Activated naive CD8-positive, alpha-beta T cell treated with anti-CD3 and anti-CD28 coated beads, Interleukin-2, amount 10 ng/mL, durations not matched to agents 7 days and 5 days (primary cell): ENCODE measurements around the gene MGAT4C. TPM values are rescaled to one million over a fixed set of nuclear protein-coding genes. Genes with fewer than 3 reads are reported as not detected.
"Not testable (repeated sequence)": the region's sequence is repeated elsewhere in the genome, so short reads cannot be mapped to it uniquely, and the experiment has no call there.

Experiments used
- ATAC-seq: fragments of 150-1000 bp; cut with Tn5 transposase; one replicate; pipeline ENCODE4 v1.10.0; 2021; ENCODE audit warnings: low read depth, moderate library complexity
- POLR2A ChIA-PET: fragments of 350-600 bp; sonication (Branson Sonifier 250); formaldehyde crosslinking; loops from one replicate; lab custom pipeline; 2021; ENCODE audit warnings: antibody characterized with exemption; lab: Charles Lee
- DNase-seq: peaks from one replicate; pipeline ENCODE4 v3.0.0; 2021
- H3K27ac Mint-ChIP-seq: one replicate; pipeline ENCODE4 v1.8.0; 2022; ENCODE audit warnings: mild to moderate bottlenecking, mixed read lengths
- H3K27me3 Mint-ChIP-seq: one replicate; pipeline ENCODE4 v1.8.0; 2022; ENCODE audit warnings: mild to moderate bottlenecking, moderate library complexity, mixed read lengths
- H3K36me3 Mint-ChIP-seq: one replicate; pipeline ENCODE4 v1.8.0; 2021; ENCODE audit warnings: mild to moderate bottlenecking, mixed read lengths
- H3K4me1 Mint-ChIP-seq: one replicate; pipeline ENCODE4 v1.8.0; 2021; ENCODE audit warnings: mixed read lengths
- H3K4me3 Mint-ChIP-seq: one replicate; pipeline ENCODE4 v1.8.0; 2022; ENCODE audit warnings: mild to moderate bottlenecking, moderate library complexity, mixed read lengths
- H3K9me3 Mint-ChIP-seq: one replicate; pipeline ENCODE4 v1.8.0; 2021; ENCODE audit warnings: mixed read lengths
- total RNA-seq, 2 experiments: library from RNA; stranded (reverse); gene quantifications; one replicate each; pipeline ENCODE4 v1.2.3, GENCODE V29; 2021

MGAT4C gene
- total RNA-seq, 2 experiments from 2014 or later: not detected

- Mint-ChIP-seq H3K27me3 (no peaks in the 10 kb centered on the region), H3K36me3 (no peaks in the 10 kb centered on the region), H3K4me1 (no peaks in the 10 kb centered on the region), H3K9me3 (no peaks in the 10 kb centered on the region), H3K27ac (no peak overlapping the region), H3K4me3 (no peak overlapping the region)
- ATAC-seq (no peak), DNase-seq (no peak)
- POLR2A ChIA-PET: no interaction called here
These were observed 111.0 kb downstream of the MGAT4C start for GRCh38 chr12:86145156-86145555.

GRCh38 chr12:86143162-86143561, 113.0 kb downstream of the MGAT4C start:
- ATAC-seq: no peak
- Mint-ChIP-seq H3K27ac (no peak overlapping the region), H3K36me3 (no peaks in the 10 kb centered on the region), H3K9me3 (no peaks in the 10 kb centered on the region), H3K4me1 (no peaks in the 10 kb centered on the region), H3K27me3 (no peaks in the 10 kb centered on the region), H3K4me3 (no peak overlapping the region)
- no peak for DNase-seq
- POLR2A ChIA-PET: no interaction called here

- ATAC-seq (no peak), DNase-seq (no peak)
- no peak overlapping the region for H3K4me3 Mint-ChIP-seq
- H3K27ac Mint-ChIP-seq: no peak overlapping the region
- H3K36me3 Mint-ChIP-seq: no peaks in the 10 kb centered on the region
- no peaks in the 10 kb centered on the region for H3K4me1 Mint-ChIP-seq
- H3K9me3 Mint-ChIP-seq: no peaks in the 10 kb centered on the region
- POLR2A ChIA-PET: no interaction called here
- no peaks in the 10 kb centered on the region for H3K27me3 Mint-ChIP-seq
These were observed 116.5 kb downstream of the MGAT4C start for GRCh38 chr12:86139671-86140070.

- no peaks in the 10 kb centered on the region for H3K36me3 Mint-ChIP-seq
- H3K4me1 Mint-ChIP-seq: no peaks in the 10 kb centered on the region
- no peak overlapping the region for H3K27ac Mint-ChIP-seq
- H3K4me3 Mint-ChIP-seq: no peak overlapping the region
- ATAC-seq (no peak), DNase-seq (no peak)
- POLR2A ChIA-PET: no interaction called here
- no peaks in the 10 kb centered on the region for H3K27me3 Mint-ChIP-seq
- no peaks in the 10 kb centered on the region for H3K9me3 Mint-ChIP-seq
These were observed 117.4 kb downstream of the MGAT4C start for GRCh38 chr12:86138770-86139169.

- H3K4me3 Mint-ChIP-seq: no peak overlapping the region
- ATAC-seq: no peak
- no peak for DNase-seq
- H3K4me1 Mint-ChIP-seq: no peaks in the 10 kb centered on the region
- H3K27ac Mint-ChIP-seq: no peak overlapping the region
- no peaks in the 10 kb centered on the region for H3K36me3 Mint-ChIP-seq
- POLR2A ChIA-PET: no interaction called here
- H3K27me3 Mint-ChIP-seq: no peaks in the 10 kb centered on the region
- H3K9me3 Mint-ChIP-seq: no peaks in the 10 kb centered on the region
These were observed 118.3 kb downstream of the MGAT4C start for GRCh38 chr12:86137936-86138335.

- H3K27me3 Mint-ChIP-seq: no peaks in the 10 kb centered on the region
- no peak overlapping the region for H3K4me3 Mint-ChIP-seq
- POLR2A ChIA-PET: no interaction called here
These were observed 121.6 kb downstream of the MGAT4C start for GRCh38 chr12:86134561-86134960.

GRCh38 chr12:86126900-86127299, 129.3 kb downstream of the MGAT4C start:
- H3K27me3 Mint-ChIP-seq, H3K4me1 Mint-ChIP-seq, H3K27ac Mint-ChIP-seq, DNase-seq, H3K4me3 Mint-ChIP-seq, H3K36me3 Mint-ChIP-seq, ATAC-seq, H3K9me3 Mint-ChIP-seq, POLR2A ChIA-PET: not testable (repeated sequence)

More at GRCh38 chr12:86134561-86134960, 121.6 kb downstream of the MGAT4C start:
- no peaks in the 10 kb centered on the region for H3K36me3 Mint-ChIP-seq
- ATAC-seq (no peak), DNase-seq (no peak)
- no peak overlapping the region for H3K27ac Mint-ChIP-seq
- no peaks in the 10 kb centered on the region for H3K4me1 Mint-ChIP-seq
- no peaks in the 10 kb centered on the region for H3K9me3 Mint-ChIP-seq

GRCh38 chr12:86122846-86123468, 133.2 kb downstream of the MGAT4C start:
- no peaks in the 10 kb centered on the region for H3K36me3 Mint-ChIP-seq
- no peak for DNase-seq
- no peak overlapping the region for H3K27ac Mint-ChIP-seq
- no peaks in the 10 kb centered on the region for H3K27me3 Mint-ChIP-seq
- no peak overlapping the region for H3K4me3 Mint-ChIP-seq
- no peak for ATAC-seq
- no peaks in the 10 kb centered on the region for H3K4me1 Mint-ChIP-seq
- H3K9me3 Mint-ChIP-seq: no peaks in the 10 kb centered on the region
- POLR2A ChIA-PET: no interaction called here

- DNase-seq: no peak
These were observed 138.0 kb downstream of the MGAT4C start for GRCh38 chr12:86118161-86118560.

GRCh38 chr12:86117711-86118110, 138.5 kb downstream of the MGAT4C start:
- Mint-ChIP-seq H3K9me3 (no peaks in the 10 kb centered on the region), H3K4me1 (no peaks in the 10 kb centered on the region), H3K27ac (no peak overlapping the region), H3K4me3 (no peak overlapping the region), H3K36me3 (no peaks in the 10 kb centered on the region), H3K27me3 (no peaks in the 10 kb centered on the region)
- ATAC-seq (no peak), DNase-seq (no peak)
- POLR2A ChIA-PET: no interaction called here

More at GRCh38 chr12:86118161-86118560, 138.0 kb downstream of the MGAT4C start:
- Mint-ChIP-seq H3K27ac (no peak overlapping the region), H3K4me3 (no peak overlapping the region), H3K4me1 (no peaks in the 10 kb centered on the region), H3K27me3 (no peaks in the 10 kb centered on the region), H3K9me3 (no peaks in the 10 kb centered on the region), H3K36me3 (no peaks in the 10 kb centered on the region)
- ATAC-seq: no peak
- POLR2A ChIA-PET: no interaction called here

GRCh38 chr12:86104087-86104486, 152.1 kb downstream of the MGAT4C start:
- Mint-ChIP-seq H3K36me3 (no peaks in the 10 kb centered on the region), H3K27ac (no peak overlapping the region), H3K4me3 (no peak overlapping the region), H3K27me3 (no peaks in the 10 kb centered on the region), H3K4me1 (no peaks in the 10 kb centered on the region), H3K9me3 (no peaks in the 10 kb centered on the region)
- POLR2A ChIA-PET: no interaction called here
- no peak for ATAC-seq
- DNase-seq: no peak

- ATAC-seq (no peak), DNase-seq (no peak)
- H3K4me1 Mint-ChIP-seq: no peaks in the 10 kb centered on the region
- POLR2A ChIA-PET: no interaction called here
- H3K4me3 Mint-ChIP-seq: no peak overlapping the region
- H3K9me3 Mint-ChIP-seq: peaks cover 3% of the 10 kb centered on the region
- H3K27ac Mint-ChIP-seq: no peak overlapping the region
- H3K36me3 Mint-ChIP-seq: no peaks in the 10 kb centered on the region
- no peaks in the 10 kb centered on the region for H3K27me3 Mint-ChIP-seq
These were observed 159.0 kb downstream of the MGAT4C start for GRCh38 chr12:86097161-86097560.

- ATAC-seq (no peak), DNase-seq (no peak)
- Mint-ChIP-seq H3K36me3 (no peaks in the 10 kb centered on the region), H3K4me3 (no peak overlapping the region), H3K9me3 (peaks cover 3% of the 10 kb centered on the region), H3K4me1 (no peaks in the 10 kb centered on the region), H3K27me3 (no peaks in the 10 kb centered on the region), H3K27ac (no peak overlapping the region)
- POLR2A ChIA-PET: no interaction called here
These were observed 164.5 kb downstream of the MGAT4C start for GRCh38 chr12:86091681-86092080.

GRCh38 chr12:86081843-86082242, 174.3 kb downstream of the MGAT4C start:
- Mint-ChIP-seq H3K36me3 (no peaks in the 10 kb centered on the region), H3K9me3 (peaks cover 2% of the 10 kb centered on the region), H3K4me1 (no peaks in the 10 kb centered on the region), H3K27me3 (no peaks in the 10 kb centered on the region), H3K27ac (no peak overlapping the region), H3K4me3 (no peak overlapping the region)
- POLR2A ChIA-PET: no interaction called here
- ATAC-seq (no peak), DNase-seq (no peak)
